ENCODE results near the gene PTPRG.
"Not testable (repeated sequence)": the region's sequence is repeated elsewhere in the genome, so short reads cannot be mapped to it uniquely, and the experiment has no call there.

The PTPRG gene

GRCh38 chr3:61808526-61808925, 247.2 kb downstream of the PTPRG start:
- no peak for DNase-seq

GRCh38 chr3:61808999-61809398, 247.6 kb downstream of the PTPRG start:
- DNase-seq = no peak

- no peak for DNase-seq
Measured at GRCh38 chr3:61809879-61810278, 248.5 kb downstream of the PTPRG start.

- no peak for DNase-seq
Measured at GRCh38 chr3:61810953-61811497, 249.7 kb downstream of the PTPRG start.

DNA sequence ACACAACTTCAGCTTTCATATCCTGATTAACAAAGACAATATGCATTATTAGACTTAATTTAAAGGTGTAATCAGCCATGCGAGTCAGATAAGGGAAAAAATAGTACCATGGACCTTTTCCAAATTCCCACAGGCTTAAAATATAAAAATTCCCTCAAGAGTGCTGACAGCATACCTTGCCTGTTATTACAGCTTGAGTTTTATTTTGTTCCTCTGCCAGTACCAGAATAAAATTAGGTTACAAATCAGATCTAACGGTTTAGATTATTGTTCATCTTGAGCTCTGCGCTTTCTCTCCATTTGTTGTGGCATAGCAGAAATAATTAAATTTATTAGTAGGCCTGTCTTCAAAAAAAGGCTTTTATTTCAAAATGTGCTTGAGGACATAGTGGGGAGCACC, 250.3 kb downstream of the PTPRG start:
- no peak for DNase-seq

- DNase-seq = no peak
Measured at GRCh38 chr3:61812085-61812484, 250.7 kb downstream of the PTPRG start.

DNA sequence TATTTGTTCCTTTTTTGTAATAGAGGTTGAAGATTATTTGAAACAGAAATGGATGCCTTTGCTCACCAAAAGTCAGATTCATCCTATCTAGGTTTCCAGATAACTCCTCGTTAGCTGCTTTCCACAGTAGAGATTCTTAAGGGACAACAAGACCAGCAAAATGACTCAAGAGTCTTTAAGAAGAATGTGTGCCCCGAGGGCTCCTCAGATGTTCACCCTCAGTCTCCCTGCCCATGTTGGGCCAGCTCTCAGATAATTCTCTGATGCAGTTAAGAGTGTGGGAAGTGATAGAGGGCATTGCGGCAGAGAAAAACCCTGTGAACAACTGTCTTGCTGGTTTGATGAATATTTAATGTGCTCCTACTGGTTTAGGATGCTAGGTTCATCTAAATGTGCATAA, 251.1 kb downstream of the PTPRG start:
- no peak for DNase-seq

DNA sequence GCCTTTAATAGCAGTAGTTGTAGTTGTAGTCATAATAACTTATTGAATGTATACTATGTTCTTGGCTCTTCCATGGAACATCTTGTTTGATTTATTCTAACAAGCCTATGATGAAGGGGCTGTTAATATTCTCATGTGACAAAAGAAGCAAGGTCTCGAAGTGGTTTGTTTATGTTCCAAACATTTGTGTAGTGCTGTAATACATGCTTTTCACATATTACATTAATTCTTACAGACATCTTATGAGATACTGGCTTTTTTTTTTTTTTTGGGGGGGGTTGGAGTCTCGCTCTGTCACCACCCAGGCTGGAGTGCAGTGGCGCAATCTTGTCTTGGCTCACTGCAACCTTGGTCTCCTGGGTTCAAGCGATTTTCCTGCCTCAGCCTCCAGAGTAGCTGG, 252.3 kb downstream of the PTPRG start:
- no peak for DNase-seq

DNA sequence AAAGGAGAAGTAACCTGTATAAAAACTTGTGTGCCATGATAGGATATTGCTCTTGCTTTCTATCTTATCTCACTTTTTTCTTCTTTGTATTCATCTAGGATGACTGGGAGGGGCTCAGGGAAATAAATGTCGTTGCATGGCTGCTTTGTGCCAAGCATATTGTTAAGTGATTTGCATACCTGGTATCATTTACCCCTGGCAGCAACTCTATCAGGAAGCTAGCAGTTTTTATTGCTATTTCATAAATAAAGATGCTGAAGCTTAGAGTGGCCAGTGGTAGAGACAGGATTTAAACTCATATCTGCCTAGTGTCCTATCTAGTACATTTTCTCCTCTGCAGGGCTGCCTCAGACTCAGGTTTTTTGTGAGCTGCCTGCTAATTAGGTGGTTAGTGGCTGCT, 253.3 kb downstream of the PTPRG start:
- no peak for DNase-seq

DNA sequence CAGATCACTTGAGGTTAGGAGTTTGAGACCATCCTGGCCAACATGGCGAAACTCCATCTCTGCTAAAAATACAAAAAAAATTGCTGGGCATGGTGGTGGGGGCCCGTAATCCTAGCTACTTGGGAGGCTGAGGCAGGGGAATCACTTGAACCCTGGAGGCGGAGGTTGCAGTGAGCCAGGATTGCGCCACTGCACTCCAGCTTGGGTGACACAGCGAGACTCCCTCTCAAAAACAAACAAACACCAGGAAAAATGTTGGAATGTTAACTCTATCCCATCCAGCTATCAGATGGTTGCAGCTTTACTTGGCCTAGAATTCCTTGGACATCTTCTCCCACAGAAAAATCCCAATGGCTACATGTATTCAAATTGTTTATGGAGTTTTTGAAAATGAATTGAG, 254.9 kb downstream of the PTPRG start:
- DNase-seq = not testable (repeated sequence)

DNA sequence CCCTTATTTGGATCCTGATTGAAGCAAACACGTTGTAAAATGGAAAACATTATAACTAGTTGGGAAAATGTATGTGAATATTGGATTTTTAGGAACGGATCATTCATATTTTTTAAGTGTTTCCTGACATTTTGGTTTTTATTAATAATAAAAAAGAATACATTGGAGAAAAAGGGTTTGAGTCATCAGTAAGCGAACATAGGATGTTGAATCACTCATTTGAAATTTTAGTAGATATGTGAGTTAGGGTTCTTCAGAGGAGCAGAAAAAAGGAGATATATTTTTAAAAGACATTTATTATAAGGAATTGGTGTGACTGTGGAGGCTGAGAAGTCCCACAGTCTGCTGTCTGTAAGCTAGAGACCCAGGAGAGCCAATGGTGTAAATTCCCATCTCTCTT, 258.5 kb downstream of the PTPRG start:
- no peak for DNase-seq

DNA sequence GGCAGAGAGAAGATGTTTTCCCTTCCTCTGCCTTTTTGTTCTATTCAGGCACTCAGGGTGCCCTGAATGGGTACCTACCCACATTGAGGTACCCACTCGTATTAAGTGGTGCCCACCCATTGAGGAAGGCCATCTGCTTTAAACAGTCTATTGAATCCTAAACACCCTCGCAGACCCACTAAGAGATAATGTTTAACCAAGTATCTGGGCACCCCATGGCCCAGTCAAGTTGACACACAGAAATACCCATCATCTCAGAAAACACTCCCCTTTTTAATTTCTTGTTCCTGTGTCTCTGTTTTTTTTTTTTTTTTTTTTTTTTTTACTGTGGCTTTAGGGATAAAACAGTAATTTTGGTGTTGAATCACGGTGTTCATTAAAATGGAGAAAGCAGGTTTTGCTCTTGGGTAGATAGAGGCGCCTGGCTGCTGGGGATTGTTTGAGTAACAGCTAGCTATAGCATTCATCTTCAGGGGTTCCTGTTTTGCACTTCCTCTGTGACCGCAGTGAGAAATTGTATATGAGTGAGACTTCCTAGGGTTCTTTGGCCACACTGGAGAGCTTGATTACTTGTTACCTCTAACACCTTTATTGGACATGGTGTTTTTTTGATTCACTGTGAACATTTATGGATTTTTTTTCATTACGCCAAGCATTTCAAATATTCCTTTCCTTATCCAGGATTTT, 259.1 kb downstream of the PTPRG start:
- DNase-seq = no peak

GRCh38 chr3:61821823-61822251, 260.5 kb downstream of the PTPRG start:
- DNase-seq = no peak

DNA sequence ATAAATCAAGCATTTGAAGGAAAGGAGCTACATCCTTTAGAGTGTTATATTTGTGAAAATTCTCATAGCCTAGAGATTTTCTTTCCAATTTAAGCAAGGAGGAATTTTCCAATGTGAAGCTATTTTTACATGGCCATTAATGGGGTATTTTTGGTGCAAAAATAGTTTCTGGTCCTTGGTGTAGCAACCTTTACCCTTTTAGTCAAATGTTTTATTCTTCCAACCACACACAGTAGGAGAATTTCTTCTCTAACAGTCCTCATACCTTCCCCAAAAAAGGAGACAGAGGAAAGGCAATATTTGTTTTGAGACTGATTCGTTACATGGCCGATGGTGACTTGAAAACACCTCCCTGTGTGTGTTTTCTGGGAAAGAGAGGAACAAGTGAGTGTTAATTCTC, 261.2 kb downstream of the PTPRG start:
- DNase-seq = no peak

- peak; percentile 17 for DNase-seq
Measured at GRCh38 chr3:61824553-61825135, 263.3 kb downstream of the PTPRG start.

- no peak for DNase-seq
Measured at GRCh38 chr3:61826161-61826560, 264.8 kb downstream of the PTPRG start.

DNA sequence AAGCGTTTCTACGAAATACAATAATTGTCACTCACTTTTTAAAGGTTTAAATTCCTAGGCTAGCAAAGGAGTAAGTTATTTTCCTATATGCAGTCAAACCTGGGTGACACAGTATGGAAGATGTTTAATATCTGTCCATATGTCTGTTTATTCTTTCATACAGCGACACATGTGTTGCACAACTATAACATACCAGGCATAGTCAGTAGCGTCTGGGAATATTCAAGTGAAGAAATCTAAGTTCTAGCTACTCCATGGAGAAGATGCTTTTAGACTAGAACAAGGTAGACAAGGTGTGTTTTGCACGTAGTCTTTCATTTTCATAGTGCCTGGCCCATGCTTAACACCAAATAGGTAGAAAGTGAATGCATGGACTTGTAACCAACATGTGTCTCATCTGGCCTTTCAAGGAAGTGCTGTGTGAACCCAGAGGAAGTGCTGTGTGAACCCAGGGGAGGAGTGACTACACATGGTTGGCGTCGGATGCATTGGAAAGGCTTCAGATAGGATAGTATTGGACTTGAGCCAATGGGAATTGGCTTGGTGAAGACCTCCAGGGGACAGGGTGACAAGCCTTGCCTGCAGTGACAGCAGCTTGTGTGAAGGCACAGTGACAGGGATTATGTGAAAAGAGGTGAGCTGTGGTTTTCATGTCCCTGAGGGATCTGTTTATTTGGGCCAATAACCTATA, 267.0 kb downstream of the PTPRG start:
- DNase-seq = no peak

DNA sequence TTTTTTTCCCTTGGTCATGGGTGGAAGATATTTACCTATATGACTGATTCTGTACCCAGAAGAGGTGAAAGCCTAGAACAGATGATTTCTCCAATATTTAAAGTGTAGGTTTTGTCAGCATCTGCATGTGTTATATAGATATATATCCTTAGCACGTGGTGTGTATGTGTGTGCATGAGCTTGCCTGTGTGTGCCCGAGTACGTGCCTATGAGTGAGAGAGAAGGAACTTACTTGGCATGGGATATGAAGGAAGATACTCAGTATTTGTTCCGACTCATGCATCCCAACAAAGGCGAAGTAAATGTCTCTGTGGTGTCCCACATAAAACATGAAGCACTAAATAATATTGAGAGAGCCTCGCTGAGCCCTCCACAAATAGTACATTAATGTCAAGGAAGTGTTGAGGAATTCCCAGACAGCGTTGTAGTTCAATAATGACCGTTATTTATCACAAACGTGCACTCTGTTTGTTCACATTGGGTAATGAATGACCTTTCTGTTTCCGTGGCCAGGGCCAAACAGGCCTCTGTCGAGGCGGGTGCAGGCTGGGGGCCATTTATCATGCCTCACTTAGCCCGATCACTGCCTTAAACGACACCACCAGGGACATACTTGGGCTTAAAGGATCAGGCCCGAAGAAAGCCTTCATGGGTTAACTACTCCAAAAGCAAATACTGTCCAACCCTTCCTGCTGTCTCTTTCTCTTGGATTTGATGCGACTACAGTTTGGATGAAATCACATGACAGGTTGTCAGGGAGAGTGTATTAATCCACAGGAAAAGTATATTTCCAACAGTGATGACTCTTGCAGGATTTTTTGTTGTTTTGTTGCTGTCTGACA, 267.7 kb downstream of the PTPRG start:
- no peak for DNase-seq

GRCh38 chr3:61829722-61830350, 268.5 kb downstream of the PTPRG start:
- DNase-seq = no peak

GRCh38 chr3:61831973-61832372, 270.6 kb downstream of the PTPRG start:
- no peak for DNase-seq

DNA sequence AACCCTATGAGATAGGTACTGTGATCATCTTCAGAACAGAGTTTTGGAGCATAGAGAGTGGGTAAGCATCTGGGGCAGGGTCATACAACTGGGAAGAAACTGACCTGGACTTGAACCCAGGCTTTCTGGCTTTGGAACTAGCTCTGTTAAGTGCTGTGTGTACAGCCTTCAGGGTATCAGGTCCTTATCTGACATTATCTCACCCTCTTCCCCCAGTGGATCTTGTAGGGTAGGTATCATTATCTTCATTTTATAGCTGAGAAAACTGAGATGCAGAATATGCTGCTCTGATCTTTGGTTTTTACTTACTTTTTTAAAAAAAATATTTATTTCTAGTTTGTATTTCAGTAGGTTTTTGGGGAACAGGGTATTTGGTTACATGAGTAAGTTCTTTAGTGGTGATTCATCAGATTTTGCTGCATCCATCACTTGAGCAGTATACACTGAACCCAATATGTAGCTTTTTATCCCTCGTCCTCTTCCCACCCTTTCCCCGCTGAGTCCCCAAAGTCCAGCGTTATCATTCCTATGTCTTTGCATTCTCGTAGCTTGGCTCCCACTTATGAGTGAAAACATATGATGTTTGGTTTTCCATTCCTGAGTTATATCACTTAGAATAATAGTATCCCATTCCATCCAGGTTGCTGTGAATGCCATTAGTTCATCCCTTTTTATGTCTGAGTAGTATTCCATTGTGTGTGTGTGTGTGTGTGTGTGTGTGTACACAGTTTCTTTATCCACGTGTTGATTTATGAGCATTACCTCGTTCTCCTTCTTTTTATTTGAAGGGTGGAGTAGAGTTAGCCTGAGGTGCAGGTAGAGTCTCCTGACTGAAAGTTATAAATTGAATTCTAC, 271.2 kb downstream of the PTPRG start:
- no peak for DNase-seq

DNA sequence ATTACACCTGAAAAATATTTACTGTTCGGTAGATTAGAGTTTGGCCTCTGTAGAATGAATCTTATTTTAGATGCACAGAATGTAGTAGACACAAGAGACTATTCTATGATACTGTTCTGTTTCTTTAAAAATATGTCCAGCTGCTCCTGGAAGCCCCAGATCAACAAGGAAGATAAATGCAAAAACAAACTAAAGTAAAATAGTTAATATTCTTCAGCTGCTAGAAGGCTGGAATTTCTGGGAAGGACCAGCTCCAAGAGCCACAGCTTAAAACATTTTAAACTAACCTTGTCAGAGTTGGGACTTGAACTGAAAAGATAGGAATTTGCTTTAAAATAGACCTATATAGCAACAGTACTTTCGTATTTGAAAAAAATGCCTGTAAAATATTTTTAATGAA, 277.9 kb downstream of the PTPRG start:
- DNase-seq = no peak

Data from DMS53 (cell line).